ENCODE results near the gene SLC46A2.

DNA sequence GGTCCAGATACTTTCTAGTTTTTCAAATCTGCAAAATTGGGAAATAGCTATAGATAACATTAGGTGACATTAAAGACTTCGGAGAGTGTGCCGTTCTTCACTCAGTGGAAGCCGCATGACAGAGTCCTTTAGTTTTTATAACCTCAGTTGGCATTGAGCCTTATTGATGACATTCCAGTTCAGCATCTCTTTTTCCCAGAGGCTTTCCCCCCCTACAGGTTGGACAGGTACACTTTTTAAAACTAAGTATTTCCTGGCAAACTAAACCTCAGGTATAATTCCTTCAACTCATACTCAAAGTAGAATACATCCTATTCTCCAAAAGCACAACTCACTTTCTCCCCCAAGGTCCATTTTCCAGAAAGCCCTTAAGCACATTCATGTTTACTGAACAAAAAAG lies 58.7 kb downstream of the SLC46A2 start:
- no peak for TF ChIP-seq CTCF (IDR thresholded peaks at IDR 0.05)
- TF ChIP-seq POLR2A (IDR thresholded peaks at IDR 0.05): no peak

All from heart left ventricle (tissue), 13 donors.